Panc1 (cell line): Measurements from ENCODE around the gene VAPB. TPM values are rescaled to one million over a fixed set of nuclear protein-coding genes. Genes with fewer than 3 reads are reported as not detected.

Experiments
- ATAC-seq: fragments of 200-7000 bp; cut with Tn5 transposase; 2 replicates; pipeline ENCODE4 v1.9.1; 2020; ENCODE audit warnings: mild to moderate bottlenecking, moderate library complexity
- BruUV-seq: library from RNA; stranded (reverse); fragments of 400-500 nt; replicated peaks from 2 replicates; lab custom pipeline; 2021; lab: Mats Ljungman, UMichigan
- CTCF ChIA-PET: fragments of 300-600 bp; sonication (Branson Sonifier 250); formaldehyde crosslinking; loops from one replicate; lab custom pipeline; 2022; ENCODE audit warnings: antibody characterized with exemption; lab: Charles Lee
- POLR2A ChIA-PET: fragments of 300-600 bp; sonication (Branson Sonifier 250); formaldehyde crosslinking; loops from one replicate; lab custom pipeline; 2022; ENCODE audit warnings: antibody characterized with exemption; lab: Charles Lee
- DNase-seq: peaks from one replicate; pipeline ENCODE4 v3.0.0-alpha.2; 2010; ENCODE audit warnings: low read depth, low spot score
- H3K27ac ChIP-seq: 2 replicates; pipeline ENCODE4 v1.5.1; 2011; ENCODE audit warnings: mild to moderate bottlenecking, low read length, inconsistent platforms
- H3K27me3 ChIP-seq: fragments of 200-500 bp; sonication (Bioruptor generic); 2 replicates; pipeline ENCODE4 v1.6.0; 2014; ENCODE audit warnings: low read length, inconsistent platforms; ENCODE audit not compliant: control insufficient read depth, insufficient read depth
- H3K36me3 ChIP-seq: fragments of 200-500 bp; sonication (Bioruptor generic); 2 replicates; pipeline ENCODE4 v1.5.1; 2014; ENCODE audit warnings: inconsistent platforms, mild to moderate bottlenecking, low read length, moderate library complexity; ENCODE audit not compliant: control insufficient read depth, insufficient read depth
- H3K4me1 ChIP-seq: 2 replicates; pipeline ENCODE4 v1.5.1; 2011; ENCODE audit warnings: inconsistent platforms, mild to moderate bottlenecking, low read length, moderate library complexity; ENCODE audit not compliant: control insufficient read depth, insufficient read depth
- H3K4me3 ChIP-seq, 2 experiments: 2 replicates each; pipeline ENCODE4 v1.5.1; 2011 to 2012; ENCODE audit warnings: low read depth in 2 of 2, low read length in 2 of 2, mild to moderate bottlenecking in 2 of 2, inconsistent platforms in 1 of 2, moderate library complexity in 1 of 2
- H3K9me3 ChIP-seq: fragments of 200-500 bp; sonication (Bioruptor generic); 2 replicates; pipeline ENCODE4 v1.5.1; 2014; ENCODE audit warnings: low read depth, mild to moderate bottlenecking, inconsistent platforms, low read length, moderate library complexity; ENCODE audit not compliant: control insufficient read depth, insufficient read depth
- POLR2AphosphoS5 ChIP-seq: IDR thresholded peaks from 2 replicates; pipeline ENCODE4 v1.6.1; 2012; ENCODE audit warnings: mild to moderate bottlenecking, low read depth, low read length, moderate library complexity
- REST ChIP-seq, 2 experiments: IDR thresholded peaks; 2 replicates each; pipeline ENCODE4 v1.6.1; 2011 to 2012; ENCODE audit warnings: low read depth in 2 of 2, control low read depth in 1 of 2, low read length in 1 of 2, mild to moderate bottlenecking in 1 of 2, moderate library complexity in 1 of 2; ENCODE audit not compliant: insufficient read depth in 1 of 2
- SIN3A ChIP-seq: IDR thresholded peaks from 2 replicates; pipeline ENCODE4 v1.6.1; 2012; ENCODE audit warnings: low read depth, mild to moderate bottlenecking, low read length, moderate library complexity, borderline replicate concordance; ENCODE audit not compliant: insufficient read depth
- TCF7L2 ChIP-seq: IDR thresholded peaks from 2 replicates; pipeline ENCODE4 v1.6.1; 2011; ENCODE audit warnings: mild to moderate bottlenecking, low read depth, low read length, inconsistent platforms
- in situ Hi-C: cut with HindIII; loops from 2 replicates; pipeline ENCODE4 v1.10.0; 2016; ENCODE audit warnings: low sequenced_read_pairs, low pct_unique_long_range_greater_than_20kb
- intact Hi-C: fragments of 100-400 bp; cut with micrococcal nuclease; formaldehyde crosslinking; loops from one replicate; pipeline ENCODE4 v1.10.0; 2022; ENCODE audit not compliant: unreplicated experiment
- total RNA-seq: library from RNA; stranded (reverse); gene quantifications from one replicate; pipeline ENCODE4 v1.2.1, GENCODE V29; 2021; ENCODE audit not compliant: unreplicated experiment
- TF ChIP-seq, protein P1 (sequence below): fragments of 450-650 bp; IDR thresholded peaks from 2 replicates; pipeline ENCODE4 v1.5.1; 2017; ENCODE audit warnings: mild to moderate bottlenecking

VAPB gene
- total RNA-seq, 1 experiment from 2014 or later, result 50.9 TPM

DNA sequence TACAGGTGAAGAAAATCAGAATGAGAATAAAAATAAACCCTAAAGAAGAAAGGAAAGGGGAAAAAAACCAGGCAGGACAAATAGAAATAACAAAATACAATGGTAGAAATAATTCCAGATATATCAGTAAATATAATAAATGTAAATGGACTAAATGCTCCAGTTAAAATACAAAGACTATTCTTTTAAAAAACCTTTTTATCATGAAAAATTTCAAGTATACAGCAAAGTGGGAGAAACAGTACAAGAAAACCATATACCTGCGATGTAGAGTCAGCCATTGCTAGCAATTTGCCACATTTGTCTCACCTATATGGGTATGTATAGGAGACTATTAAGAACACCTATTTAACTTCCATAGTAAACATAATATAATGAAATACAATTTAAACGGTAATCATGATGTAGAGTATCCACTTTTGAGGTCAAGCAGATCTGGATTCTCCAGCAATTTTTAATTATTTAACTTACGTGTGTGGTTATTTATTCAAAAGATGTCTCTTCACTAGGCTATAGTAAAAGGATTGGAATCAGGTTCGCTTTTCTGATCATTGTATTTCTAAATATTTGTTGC, 914 bp upstream of the VAPB start:
- in situ Hi-C loops (no loop called here), intact Hi-C loops (no loop called here)
- no peaks in the 10 kb centered on the region for H3K9me3 ChIP-seq
- no peak overlapping the region for H3K27ac ChIP-seq
- CTCF ChIA-PET, result interaction anchor here (0.5 kb wide), 1 partner anchor 303 kb away, joined by 12 read pairs; no protein-coding TSS in a partner anchor
- H3K36me3 ChIP-seq, result peaks cover 4% of the 10 kb centered on the region
- ATAC-seq (no peak), DNase-seq (no peak)
- TF ChIP-seq POLR2AphosphoS5 (no peak), TCF7L2 (no peak), REST (IDR thresholded peaks at IDR 0.05; ENCODE audit: insufficient read depth in 1 of 2, low read depth in 2 of 2, low read length in 1 of 2) (no peak), SIN3A (no peak)
- TF ChIP-seq, protein P1, sequence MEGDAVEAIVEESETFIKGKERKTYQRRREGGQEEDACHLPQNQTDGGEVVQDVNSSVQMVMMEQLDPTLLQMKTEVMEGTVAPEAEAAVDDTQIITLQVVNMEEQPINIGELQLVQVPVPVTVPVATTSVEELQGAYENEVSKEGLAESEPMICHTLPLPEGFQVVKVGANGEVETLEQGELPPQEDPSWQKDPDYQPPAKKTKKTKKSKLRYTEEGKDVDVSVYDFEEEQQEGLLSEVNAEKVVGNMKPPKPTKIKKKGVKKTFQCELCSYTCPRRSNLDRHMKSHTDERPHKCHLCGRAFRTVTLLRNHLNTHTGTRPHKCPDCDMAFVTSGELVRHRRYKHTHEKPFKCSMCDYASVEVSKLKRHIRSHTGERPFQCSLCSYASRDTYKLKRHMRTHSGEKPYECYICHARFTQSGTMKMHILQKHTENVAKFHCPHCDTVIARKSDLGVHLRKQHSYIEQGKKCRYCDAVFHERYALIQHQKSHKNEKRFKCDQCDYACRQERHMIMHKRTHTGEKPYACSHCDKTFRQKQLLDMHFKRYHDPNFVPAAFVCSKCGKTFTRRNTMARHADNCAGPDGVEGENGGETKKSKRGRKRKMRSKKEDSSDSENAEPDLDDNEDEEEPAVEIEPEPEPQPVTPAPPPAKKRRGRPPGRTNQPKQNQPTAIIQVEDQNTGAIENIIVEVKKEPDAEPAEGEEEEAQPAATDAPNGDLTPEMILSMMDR, result no peak
- no peaks in the 10 kb centered on the region for H3K27me3 ChIP-seq
- peaks cover 14% of the 10 kb centered on the region for H3K4me1 ChIP-seq
- peak overlapping the region; percentile 55 to 85; a peak in 3 of 4 replicates for H3K4me3 ChIP-seq
- POLR2A ChIA-PET, result interaction anchor here (0.6 to 1.1 kb wide), 2 partner anchors 24 to 27 kb away, joined by 3 read pairs; no protein-coding TSS in a partner anchor
- no TSS peak for BruUV-seq

DNA sequence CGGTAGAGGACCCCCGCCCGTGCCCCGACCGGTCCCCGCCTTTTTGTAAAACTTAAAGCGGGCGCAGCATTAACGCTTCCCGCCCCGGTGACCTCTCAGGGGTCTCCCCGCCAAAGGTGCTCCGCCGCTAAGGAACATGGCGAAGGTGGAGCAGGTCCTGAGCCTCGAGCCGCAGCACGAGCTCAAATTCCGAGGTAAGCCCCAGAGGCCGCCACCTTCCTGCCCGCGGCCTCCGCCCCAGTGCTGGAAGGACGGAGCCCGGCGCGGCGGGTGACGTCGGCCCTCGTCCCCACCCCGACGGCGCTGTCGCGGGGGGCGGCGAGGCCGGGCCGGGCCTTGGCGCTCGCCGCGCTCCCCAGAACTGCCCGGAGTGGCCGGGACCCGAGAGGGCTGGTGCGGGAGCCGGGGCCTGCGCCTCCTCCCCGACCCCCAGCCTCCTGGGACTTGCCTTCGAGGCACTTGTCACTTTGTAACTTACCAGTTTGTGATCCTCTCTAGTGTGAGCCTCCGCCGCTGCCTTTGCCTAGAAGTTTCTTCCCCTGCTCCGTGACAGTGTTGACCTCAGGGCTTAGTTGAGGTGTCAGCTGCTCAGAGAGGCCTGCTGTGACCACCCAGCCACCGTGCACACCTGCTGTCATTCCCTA, 417 bp downstream of the VAPB start:
- no TSS peak for BruUV-seq
- ATAC-seq, result peak; percentile 56

More for the DNA sequence above, 417 bp downstream of the VAPB start:
- DNase-seq, result no peak
- CTCF ChIA-PET, result no interaction called here
- POLR2A ChIA-PET, result interaction anchor here (0.6 to 1.1 kb wide), 2 partner anchors 13 to 28 kb away, joined by 3 to 6 read pairs; no protein-coding TSS in a partner anchor
- Histone ChIP-seq H3K9me3 (no peaks in the 10 kb centered on the region), H3K36me3 (peaks cover 4% of the 10 kb centered on the region), H3K4me1 (peaks cover 14% of the 10 kb centered on the region), H3K27ac (peak overlapping the region; percentile 83), H3K4me3 (peak overlapping the region; percentile 85 to 90), H3K27me3 (no peaks in the 10 kb centered on the region)
- TF ChIP-seq TCF7L2 (no peak), REST (IDR thresholded peaks at IDR 0.05; ENCODE audit: insufficient read depth in 1 of 2, low read depth in 2 of 2, low read length in 1 of 2) (no peak), SIN3A (no peak; the same call in 1 of the 2 replicates), POLR2AphosphoS5 (no peak)
- TF ChIP-seq, protein P1, result no peak
- in situ Hi-C loops (no loop called here), intact Hi-C loops (no loop called here)
